RPMI8226 (cell line): ENCODE results near the gene MTHFD2L.

Experiments used
- DNase-seq: peaks from one replicate; pipeline ENCODE4 v3.0.0-alpha.2; 2015

Gene MTHFD2L

DNA sequence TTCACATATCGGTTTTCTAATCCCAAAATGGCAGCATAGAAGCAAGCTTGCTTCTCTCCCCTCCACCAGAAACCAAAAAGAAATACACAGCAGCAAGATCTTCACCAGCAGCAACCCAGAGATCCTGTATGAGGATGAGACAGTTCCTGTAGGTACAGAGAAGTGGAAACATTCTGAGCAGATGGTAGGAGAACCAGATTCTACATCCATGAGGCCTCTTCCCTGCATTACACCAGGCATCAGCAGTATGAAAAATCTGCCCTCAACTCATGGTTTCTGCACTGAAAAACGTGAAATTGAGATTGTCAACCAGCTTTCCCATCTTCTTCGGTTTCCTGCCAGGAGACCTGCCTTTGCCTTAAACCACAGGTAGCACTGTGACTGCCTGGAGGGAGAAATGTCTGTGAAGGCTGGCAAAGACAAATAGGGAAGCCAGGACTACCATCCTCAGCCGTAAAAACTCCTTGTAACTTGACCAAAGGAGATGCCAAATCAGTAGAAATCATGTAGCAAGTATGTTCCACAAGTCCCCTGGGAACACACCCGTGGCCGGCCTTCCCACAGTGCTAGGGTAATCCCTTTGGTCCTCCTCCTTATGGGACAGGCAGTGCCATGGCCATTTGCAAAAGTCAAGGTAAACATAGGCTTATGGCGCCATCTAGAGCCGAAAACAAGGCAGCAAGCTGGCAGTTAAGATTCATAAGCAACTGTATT, 24.0 kb upstream of the MTHFD2L start:
- DNase-seq, result peak; percentile 54

DNA sequence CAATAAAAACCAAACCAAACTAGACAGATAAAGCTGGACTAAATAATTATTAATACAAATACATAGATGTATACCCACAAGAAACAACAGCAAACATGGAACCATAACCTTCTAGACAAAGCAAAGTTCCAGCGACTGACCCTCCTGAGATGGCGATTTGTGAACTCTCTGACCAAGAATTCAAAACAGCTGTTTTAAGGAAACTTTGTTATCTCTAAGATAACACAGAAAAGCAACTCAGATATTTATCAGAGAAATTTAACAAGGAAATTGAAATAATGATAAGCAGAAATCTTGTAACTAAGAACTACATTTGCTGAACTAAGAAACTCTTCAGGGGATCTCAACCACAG, 23.4 kb upstream of the MTHFD2L start:
- no peak for DNase-seq

- DNase-seq, result no peak
These were observed 11.3 kb upstream of the MTHFD2L start for GRCh38 chr4:74146581-74147129.

DNA sequence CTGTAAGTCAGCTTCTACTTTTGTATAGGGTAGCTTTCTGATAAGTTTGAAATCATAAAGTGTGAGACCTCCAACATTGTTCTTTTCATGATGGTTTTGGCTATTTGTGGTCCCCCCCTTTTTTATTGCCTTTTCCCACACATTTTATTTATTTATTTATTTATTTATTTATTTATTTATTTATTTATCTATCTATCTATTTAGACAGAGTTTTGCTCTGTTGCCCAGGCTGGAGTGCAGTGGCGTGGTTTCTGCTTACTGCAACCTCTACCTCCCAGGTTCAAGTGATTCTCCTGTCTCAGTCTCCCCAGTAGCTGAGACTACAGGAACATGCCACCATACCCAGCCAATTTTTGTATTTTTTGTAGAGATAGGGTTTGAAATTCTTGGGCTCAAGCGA, 9.7 kb upstream of the MTHFD2L start:
- no peak for DNase-seq

- DNase-seq, result no peak
These were observed 5.1 kb upstream of the MTHFD2L start for GRCh38 chr4:74152836-74153235.

GRCh38 chr4:74156521-74156920, 1.4 kb upstream of the MTHFD2L start:
- DNase-seq, result no peak

DNA sequence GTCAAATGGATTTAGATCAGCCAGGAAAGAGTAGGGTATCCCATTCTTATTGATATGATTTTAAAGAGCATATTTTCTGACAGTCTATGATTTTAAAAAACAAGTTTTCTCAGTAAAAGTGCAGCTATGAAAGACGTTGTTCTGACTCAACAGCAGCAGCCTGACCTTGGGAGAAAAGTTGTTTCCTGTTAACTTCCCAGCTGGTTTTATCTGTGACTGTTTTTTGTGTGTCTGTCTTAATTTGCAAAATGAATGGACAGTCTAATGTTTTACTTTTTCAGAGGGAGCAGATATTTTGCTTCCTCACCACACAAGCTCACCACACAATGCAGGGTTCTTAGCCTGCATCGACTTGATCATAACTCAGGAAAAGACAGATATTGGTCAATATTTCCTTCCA, 764 bp upstream of the MTHFD2L start:
- no peak for DNase-seq

- no peak for DNase-seq
These were observed 686 bp downstream of the MTHFD2L start for GRCh38 chr4:74158466-74159142.

DNA sequence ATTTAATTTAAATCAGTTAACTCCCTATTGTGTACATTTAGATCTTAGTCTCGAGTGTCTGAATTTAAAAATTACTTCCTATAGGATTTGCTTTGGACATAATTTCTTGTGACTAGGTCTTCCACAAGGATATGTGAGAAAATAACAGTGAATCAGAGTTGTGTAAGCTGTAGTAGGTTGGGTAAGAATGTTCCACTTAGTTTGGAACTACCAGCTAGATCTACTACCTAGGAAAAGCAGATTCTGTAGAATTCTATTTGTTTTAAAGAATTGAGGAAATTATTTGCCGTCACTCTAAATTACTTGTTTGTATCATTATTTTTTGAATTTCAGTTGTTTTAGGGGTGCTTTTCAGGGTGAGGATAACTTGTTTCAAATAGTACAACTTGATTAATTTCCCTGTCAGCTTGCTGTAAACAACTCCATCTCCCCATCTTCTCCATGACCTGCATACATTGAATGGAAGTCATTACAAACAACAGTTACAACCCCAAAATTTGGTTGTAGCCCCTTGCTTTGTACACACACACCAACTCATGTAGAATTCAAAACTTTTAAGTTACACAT, 1.3 kb downstream of the MTHFD2L start:
- DNase-seq, result no peak

DNA sequence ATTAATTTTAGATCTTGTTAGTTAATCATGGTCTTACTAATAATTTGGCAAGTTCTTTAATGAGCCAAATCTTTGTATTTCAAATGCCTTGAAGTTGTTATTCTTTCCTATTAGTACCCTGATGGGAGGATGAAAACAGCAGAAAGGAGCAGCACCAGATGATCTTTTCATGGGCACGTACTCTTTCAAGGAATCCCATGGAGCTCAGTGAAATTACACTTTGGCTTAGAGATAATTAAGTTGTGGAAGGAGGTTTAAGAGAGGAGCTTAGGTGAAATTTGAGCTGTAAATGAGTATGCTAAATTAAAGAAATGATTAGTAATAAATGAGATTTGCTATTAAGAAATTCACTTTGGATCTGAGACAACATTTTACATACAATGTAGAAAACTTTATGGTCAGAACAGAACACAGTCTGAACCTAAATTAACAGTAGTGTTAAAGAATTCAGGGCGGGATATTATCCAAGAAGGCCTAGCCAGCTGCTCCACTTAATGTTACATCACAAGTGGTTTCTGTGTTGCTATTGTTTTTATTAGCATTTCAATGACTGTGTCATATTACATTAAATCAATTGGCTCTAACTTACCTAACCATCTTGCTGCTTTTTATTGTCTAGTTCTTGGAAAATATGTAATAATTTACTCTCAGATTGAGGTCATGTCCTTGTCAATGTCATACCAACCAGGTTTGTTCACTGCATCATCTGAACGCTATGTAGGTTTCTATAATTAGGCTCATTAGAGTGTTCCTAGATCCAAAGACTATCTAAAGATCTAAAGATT, 3.9 kb downstream of the MTHFD2L start:
- DNase-seq, result no peak

DNA sequence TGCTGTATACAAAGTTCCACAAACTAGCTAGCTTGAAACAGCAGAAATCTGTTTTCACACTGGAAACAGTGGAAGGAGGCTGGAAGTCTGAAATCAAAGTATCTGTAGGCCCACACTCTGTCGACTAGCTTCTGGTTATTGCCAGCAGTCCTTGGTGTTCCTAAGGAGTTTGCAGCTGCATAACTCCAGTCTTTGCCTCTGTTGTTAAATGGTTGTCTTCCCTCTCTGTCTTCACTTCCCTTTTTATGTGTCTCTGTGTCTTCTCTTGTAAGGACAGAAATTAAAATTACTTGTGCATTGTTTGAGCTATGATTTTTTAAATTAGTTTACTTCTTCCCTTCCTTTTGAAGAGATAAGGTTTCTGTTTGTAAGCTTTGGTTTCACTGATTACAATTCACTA, 8.2 kb downstream of the MTHFD2L start:
- DNase-seq, result no peak

- DNase-seq, result no peak
These were observed 8.9 kb downstream of the MTHFD2L start for GRCh38 chr4:74166818-74167217.

DNA sequence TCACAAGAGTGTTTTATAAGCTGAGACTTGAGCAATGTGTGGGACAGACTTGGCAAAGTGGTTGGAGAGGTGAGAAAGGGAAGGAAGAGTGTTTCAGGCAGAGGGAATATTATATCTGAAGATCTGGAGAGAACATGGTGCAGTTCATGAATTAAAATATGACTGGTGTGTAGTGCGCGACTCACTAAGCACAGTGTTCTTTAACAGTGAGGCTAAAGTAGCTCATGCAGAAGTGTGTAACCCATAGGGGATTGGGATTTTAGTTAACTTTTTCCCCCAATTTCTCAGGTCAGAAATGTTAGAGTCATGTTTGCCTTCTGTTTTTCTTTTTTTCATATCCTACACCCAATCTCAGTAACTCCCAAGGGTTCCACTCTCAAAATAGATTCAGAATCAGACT, 9.7 kb downstream of the MTHFD2L start:
- no peak for DNase-seq

DNA sequence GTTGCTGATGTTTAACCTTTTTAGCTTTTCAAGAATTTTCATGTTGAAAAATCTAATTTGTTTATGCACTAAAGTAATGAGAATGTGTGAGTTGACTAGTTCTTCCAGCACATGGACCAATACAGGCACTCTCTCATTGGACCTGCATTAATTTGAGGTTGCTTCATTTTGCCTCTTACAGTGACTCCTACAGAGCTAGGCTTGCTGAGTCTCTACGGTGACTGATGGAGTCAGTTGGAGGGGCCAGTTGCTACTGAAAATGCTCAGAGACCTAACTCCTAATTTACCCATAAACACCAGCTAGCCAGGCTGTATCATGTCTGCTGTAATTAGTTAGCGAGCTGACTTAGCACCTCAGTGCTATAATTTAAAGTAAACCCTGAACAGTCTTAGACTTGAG, 10.9 kb downstream of the MTHFD2L start:
- no peak for DNase-seq

- no peak for DNase-seq
These were observed 15.4 kb downstream of the MTHFD2L start for GRCh38 chr4:74173321-74173720.

- no peak for DNase-seq
These were observed 16.5 kb downstream of the MTHFD2L start for GRCh38 chr4:74174421-74174820.

DNA sequence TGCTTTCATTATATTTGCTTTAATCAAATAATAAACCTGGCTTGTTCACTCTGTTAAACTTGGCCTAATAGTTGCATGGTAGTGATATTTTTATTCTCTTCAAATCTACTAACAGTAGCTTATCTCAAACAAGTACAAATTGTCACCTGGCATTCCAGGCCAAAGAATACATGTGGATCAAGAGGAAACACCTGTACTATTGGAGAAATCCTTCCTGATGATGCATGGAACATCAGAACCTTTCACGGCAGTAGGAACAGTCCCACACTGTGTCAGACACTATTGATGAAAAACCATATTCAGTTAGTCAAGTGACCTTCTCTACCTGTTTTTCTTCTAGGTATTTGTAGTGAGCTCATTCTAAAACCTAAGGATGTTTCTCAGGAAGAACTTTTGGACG, 17.0 kb downstream of the MTHFD2L start:
- no peak for DNase-seq

DNA sequence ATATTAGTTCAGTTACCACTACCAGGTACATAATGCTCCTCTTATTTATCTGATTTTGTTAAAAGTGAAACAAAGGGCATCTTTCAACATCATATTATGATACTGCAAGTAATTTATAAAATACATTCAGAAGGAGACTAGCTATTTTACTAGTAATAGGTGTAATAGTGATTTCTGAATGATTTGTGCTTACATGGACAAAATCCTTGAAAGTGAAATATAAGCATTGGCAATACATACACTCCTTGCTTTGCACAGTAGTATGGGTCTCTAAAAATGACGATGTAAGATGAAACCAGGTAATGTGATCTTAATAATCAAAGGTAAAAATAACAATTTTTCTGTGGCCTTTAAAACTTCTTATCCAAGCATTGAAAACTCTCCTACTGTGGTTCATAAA, 17.5 kb downstream of the MTHFD2L start:
- no peak for DNase-seq

- DNase-seq, result no peak
These were observed 20.9 kb downstream of the MTHFD2L start for GRCh38 chr4:74178798-74179197.

DNA sequence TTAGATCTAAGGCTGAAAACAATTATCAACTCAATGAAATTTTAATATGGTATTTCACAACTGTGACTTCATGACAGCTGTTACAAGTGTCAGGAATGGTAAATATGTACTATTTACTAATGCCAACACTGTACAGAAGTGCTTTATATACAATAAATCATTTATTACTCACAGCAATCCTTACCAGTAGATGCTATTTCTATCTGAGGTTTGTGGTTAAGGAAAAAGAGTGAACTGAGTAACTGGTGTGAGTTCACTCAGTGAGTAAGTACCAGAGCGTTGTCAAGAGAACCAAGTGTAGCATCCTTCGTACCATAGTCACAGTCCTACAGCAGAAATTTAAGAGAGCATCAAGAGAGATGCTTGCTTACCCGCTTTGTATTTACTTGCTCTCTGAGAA, 23.3 kb downstream of the MTHFD2L start:
- DNase-seq, result no peak

DNA sequence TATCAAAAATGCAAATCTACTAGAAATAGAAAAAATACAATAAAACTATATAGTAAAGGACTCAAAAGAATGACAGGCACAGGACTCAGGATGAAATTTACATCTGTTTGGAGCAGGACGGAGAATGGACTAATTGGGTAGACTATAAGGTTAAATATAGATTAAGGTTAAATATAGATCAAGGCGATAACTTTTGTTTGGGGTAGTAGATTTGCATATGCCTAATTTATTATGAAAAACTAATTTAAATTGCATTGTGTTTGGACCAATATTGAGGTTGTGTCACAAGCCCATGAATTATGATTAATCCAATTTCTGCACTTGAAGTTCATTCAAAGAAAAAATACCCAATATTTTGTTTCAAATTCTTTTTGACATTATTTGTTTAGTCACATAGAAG, 31.0 kb downstream of the MTHFD2L start:
- DNase-seq, result no peak

- DNase-seq, result peak; percentile 47
These were observed 31.6 kb downstream of the MTHFD2L start for GRCh38 chr4:74189331-74190043.

GRCh38 chr4:74190332-74190731, 32.4 kb downstream of the MTHFD2L start:
- no peak for DNase-seq
